ENCODE measurements around the gene HS6ST2.

GRCh38 chrX:132692066-132692465 is 266.4 kb downstream of the HS6ST2 start:
- TF ChIP-seq SIN3A (IDR thresholded peaks at IDR 0.05; ENCODE audit: borderline replicate concordance, insufficient read depth, low read length) = no peak
- no peak for TF ChIP-seq REST (IDR thresholded peaks at IDR 0.05; ENCODE audit: insufficient read depth in 1 of 2, low read depth in 2 of 2, low read length in 2 of 2)
- no peak for TF ChIP-seq POLR2AphosphoS5 (IDR thresholded peaks at IDR 0.05; ENCODE audit: low read depth, low read length)

Measured in PFSK-1 (cell line).